Subcutaneous adipose tissue (tissue), 4 donors: ENCODE measurements around the gene DAZL. TPM values are rescaled to one million over a fixed set of nuclear protein-coding genes. Genes with fewer than 3 reads are reported as not detected.

Experiments
- total RNA-seq, 4 donors: library from RNA; depleted of rRNA; stranded (reverse); fragments of >200 nt; gene quantifications; one replicate each; pipeline ENCODE4 v1.1.0, GENCODE V29; 2016
- TF ChIP-seq, protein P1 (sequence below): fragments of 450-650 bp; IDR thresholded peaks from one replicate; pipeline ENCODE4 v1.5.1; 2016; ENCODE audit warnings: low read depth, mild to moderate bottlenecking, control low read depth, antibody characterized with exemption, moderate library complexity

DAZL gene
- total RNA-seq, 4 donors from 2014 or later = not detected

DNA sequence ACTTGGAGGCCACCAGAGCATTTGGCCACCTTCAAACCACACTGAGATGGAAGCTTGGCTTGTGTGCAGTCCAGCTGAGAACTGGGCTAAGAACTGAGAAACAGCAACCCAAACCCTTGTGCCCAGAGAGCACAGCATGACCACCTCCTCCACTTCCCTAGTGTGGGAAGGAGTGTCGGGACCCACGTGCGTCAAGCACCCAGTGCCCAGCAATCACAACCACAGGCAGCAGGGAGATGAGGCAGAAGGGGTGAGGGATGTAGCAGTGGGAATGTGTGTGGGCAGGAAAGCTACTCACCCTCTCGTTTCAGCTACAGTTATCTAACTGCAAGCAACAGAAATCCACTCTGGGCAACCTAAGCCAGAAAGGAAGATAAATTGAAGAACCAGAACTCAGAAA is 66.7 kb downstream of the DAZL start:
- TF ChIP-seq, protein P1, sequence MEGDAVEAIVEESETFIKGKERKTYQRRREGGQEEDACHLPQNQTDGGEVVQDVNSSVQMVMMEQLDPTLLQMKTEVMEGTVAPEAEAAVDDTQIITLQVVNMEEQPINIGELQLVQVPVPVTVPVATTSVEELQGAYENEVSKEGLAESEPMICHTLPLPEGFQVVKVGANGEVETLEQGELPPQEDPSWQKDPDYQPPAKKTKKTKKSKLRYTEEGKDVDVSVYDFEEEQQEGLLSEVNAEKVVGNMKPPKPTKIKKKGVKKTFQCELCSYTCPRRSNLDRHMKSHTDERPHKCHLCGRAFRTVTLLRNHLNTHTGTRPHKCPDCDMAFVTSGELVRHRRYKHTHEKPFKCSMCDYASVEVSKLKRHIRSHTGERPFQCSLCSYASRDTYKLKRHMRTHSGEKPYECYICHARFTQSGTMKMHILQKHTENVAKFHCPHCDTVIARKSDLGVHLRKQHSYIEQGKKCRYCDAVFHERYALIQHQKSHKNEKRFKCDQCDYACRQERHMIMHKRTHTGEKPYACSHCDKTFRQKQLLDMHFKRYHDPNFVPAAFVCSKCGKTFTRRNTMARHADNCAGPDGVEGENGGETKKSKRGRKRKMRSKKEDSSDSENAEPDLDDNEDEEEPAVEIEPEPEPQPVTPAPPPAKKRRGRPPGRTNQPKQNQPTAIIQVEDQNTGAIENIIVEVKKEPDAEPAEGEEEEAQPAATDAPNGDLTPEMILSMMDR = no peak

DNA sequence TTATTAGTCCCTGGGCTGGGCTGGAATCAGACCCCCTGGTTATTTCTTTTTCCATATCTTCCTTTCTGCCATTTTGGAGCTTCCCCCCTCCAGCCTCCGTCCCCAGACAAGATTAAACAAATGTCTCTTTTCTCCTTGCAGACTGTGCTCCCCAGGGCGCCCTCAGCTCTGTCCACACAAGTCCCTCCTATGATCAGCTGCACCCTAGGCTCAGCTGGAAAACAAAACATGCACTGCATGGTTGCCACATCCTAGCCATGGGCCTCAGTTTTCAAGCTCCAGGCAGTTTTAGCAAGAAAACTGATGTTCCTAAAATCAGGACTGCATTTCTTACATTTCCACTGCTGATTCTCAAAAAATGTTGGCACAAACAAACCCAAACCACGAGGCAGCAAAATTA is 68.2 kb downstream of the DAZL start:
- TF ChIP-seq, protein P1 = no peak

Other genes starting within 250 kb of the DAZL start
- gene RFTN1, start 91.7 kb downstream of the DAZL start, total RNA-seq = 100 to 1,000 TPM in 2 of 4 donors, 10 to 100 TPM in 2; 58.1 to 116 (median 97.4) TPM